ENCODE results near the gene CNTN4. TPM values are rescaled to one million over a fixed set of nuclear protein-coding genes. Genes with fewer than 3 reads are reported as not detected.

CNTN4 gene
- total RNA-seq, 1 experiment from 2014 or later, result 0.12 TPM

- TF ChIP-seq CTCF (IDR thresholded peaks at IDR 0.05; ENCODE audit: unreplicated experiment), result no peak
- no peak overlapping the region for H3K4me3 Mint-ChIP-seq (ENCODE audit: unreplicated experiment)
- no peak overlapping the region for H3K27ac Mint-ChIP-seq (ENCODE audit: low read depth, unreplicated experiment)
- BruUV-seq (replicated peaks), result no TSS peak
- H3K9me3 Mint-ChIP-seq (ENCODE audit: unreplicated experiment), result no peaks in the 10 kb centered on the region
- intact Hi-C loops (cut with micrococcal nuclease), result no loop called here
- H3K36me3 Mint-ChIP-seq (ENCODE audit: insufficient read depth, unreplicated experiment), result no peaks in the 10 kb centered on the region
- POLR2A ChIA-PET, result no interaction called here
- CTCF ChIA-PET, result no interaction called here
- no peak for DNase-seq (ENCODE audit: unreplicated experiment)
- no peaks in the 10 kb centered on the region for H3K27me3 Mint-ChIP-seq (ENCODE audit: insufficient read depth, unreplicated experiment)
- H3K4me1 Mint-ChIP-seq (ENCODE audit: insufficient read depth, unreplicated experiment), result no peaks in the 10 kb centered on the region
These were observed 82.0 kb downstream of the CNTN4 start for GRCh38 chr3:2180634-2181033.

GRCh38 chr3:2198776-2199279, 100.2 kb downstream of the CNTN4 start:
- intact Hi-C loops (cut with micrococcal nuclease), result no loop called here
- Mint-ChIP-seq H3K4me3 (ENCODE audit: unreplicated experiment) (no peak overlapping the region), H3K4me1 (ENCODE audit: insufficient read depth, unreplicated experiment) (no peaks in the 10 kb centered on the region), H3K9me3 (ENCODE audit: unreplicated experiment) (no peaks in the 10 kb centered on the region), H3K36me3 (ENCODE audit: insufficient read depth, unreplicated experiment) (no peaks in the 10 kb centered on the region), H3K27me3 (ENCODE audit: insufficient read depth, unreplicated experiment) (no peaks in the 10 kb centered on the region), H3K27ac (ENCODE audit: low read depth, unreplicated experiment) (no peak overlapping the region)
- no TSS peak for BruUV-seq (replicated peaks)
- ChIA-PET POLR2A (no interaction called here), CTCF (interaction anchor here (0.5 kb wide), 1 partner anchor 24 kb away, joined by 3 read pairs; no protein-coding TSS in a partner anchor)
- TF ChIP-seq CTCF (IDR thresholded peaks at IDR 0.05; ENCODE audit: unreplicated experiment), result no peak
- no peak for DNase-seq (ENCODE audit: unreplicated experiment)

GRCh38 chr3:2204054-2204453, 105.4 kb downstream of the CNTN4 start:
- CTCF ChIA-PET, result interaction anchor here (0.6 kb wide), 1 partner anchor 9 kb away, joined by 3 read pairs; no protein-coding TSS in a partner anchor
- no peak for TF ChIP-seq CTCF (IDR thresholded peaks at IDR 0.05; ENCODE audit: unreplicated experiment)
- Mint-ChIP-seq H3K27me3 (ENCODE audit: insufficient read depth, unreplicated experiment) (no peaks in the 10 kb centered on the region), H3K4me3 (ENCODE audit: unreplicated experiment) (no peak overlapping the region), H3K9me3 (ENCODE audit: unreplicated experiment) (no peaks in the 10 kb centered on the region), H3K27ac (ENCODE audit: low read depth, unreplicated experiment) (no peak overlapping the region), H3K4me1 (ENCODE audit: insufficient read depth, unreplicated experiment) (no peaks in the 10 kb centered on the region), H3K36me3 (ENCODE audit: insufficient read depth, unreplicated experiment) (no peaks in the 10 kb centered on the region)
- no peak for DNase-seq (ENCODE audit: unreplicated experiment)
- POLR2A ChIA-PET, result no interaction called here
- no TSS peak for BruUV-seq (replicated peaks)
- intact Hi-C loops (cut with micrococcal nuclease), result no loop called here

GRCh38 chr3:2205692-2206091, 107.0 kb downstream of the CNTN4 start:
- no peak overlapping the region for H3K27ac Mint-ChIP-seq (ENCODE audit: low read depth, unreplicated experiment)
- no peaks in the 10 kb centered on the region for H3K36me3 Mint-ChIP-seq (ENCODE audit: insufficient read depth, unreplicated experiment)
- POLR2A ChIA-PET, result interaction anchor here (0.7 kb wide), 1 partner anchor 781 kb away, joined by 4 read pairs; no protein-coding TSS in a partner anchor
- TF ChIP-seq CTCF (IDR thresholded peaks at IDR 0.05; ENCODE audit: unreplicated experiment), result no peak
- H3K27me3 Mint-ChIP-seq (ENCODE audit: insufficient read depth, unreplicated experiment), result no peaks in the 10 kb centered on the region
- no peaks in the 10 kb centered on the region for H3K4me1 Mint-ChIP-seq (ENCODE audit: insufficient read depth, unreplicated experiment)
- no TSS peak for BruUV-seq (replicated peaks)
- intact Hi-C loops (cut with micrococcal nuclease), result no loop called here
- H3K9me3 Mint-ChIP-seq (ENCODE audit: unreplicated experiment), result no peaks in the 10 kb centered on the region
- no peak overlapping the region for H3K4me3 Mint-ChIP-seq (ENCODE audit: unreplicated experiment)
- DNase-seq (ENCODE audit: unreplicated experiment), result no peak
- CTCF ChIA-PET, result no interaction called here
